IPS DF 6.9 (cell line): ENCODE data around the gene NRDC.

ENCODE experiments used
- DNase-seq: peaks from one replicate; pipeline ENCODE4 v3.0.0-alpha.2; 2013; ENCODE audit warnings: low read depth, low spot score
- H3K27ac ChIP-seq: one replicate; pipeline ENCODE4 v1.5.1; 2013; ENCODE audit warnings: low read length, control low read depth
- H3K27me3 ChIP-seq: 2 replicates; pipeline ENCODE4 v1.6.1; 2013; ENCODE audit warnings: mild to moderate bottlenecking, low read length; ENCODE audit not compliant: control insufficient read depth, insufficient read depth
- H3K36me3 ChIP-seq: 2 replicates; pipeline ENCODE4 v1.6.1; 2013; ENCODE audit warnings: low read length; ENCODE audit not compliant: control insufficient read depth, insufficient read depth
- H3K4me1 ChIP-seq: 2 replicates; pipeline ENCODE4 v1.6.1; 2013; ENCODE audit warnings: low read length; ENCODE audit not compliant: control insufficient read depth, insufficient read depth
- H3K4me3 ChIP-seq: 2 replicates; pipeline ENCODE4 v1.5.1; 2013; ENCODE audit warnings: mild to moderate bottlenecking, low read length
- H3K9me3 ChIP-seq: 2 replicates; pipeline ENCODE4 v1.6.1; 2013; ENCODE audit warnings: low read length, inconsistent platforms; ENCODE audit not compliant: control insufficient read depth, insufficient read depth
- WGBS: extraction: QIAGEN DNeasy Blood & Tissue Kit; methylation state at CpG from one replicate; pipeline ENCODE4 v1.1.7; 2013; ENCODE audit warnings: mixed read lengths, missing lambda C conversion rate; ENCODE audit not compliant: insufficient read length, insufficient coverage; 5-methylcytosine and 5-hydroxymethylcytosine counted together

NRDC gene

GRCh38 chr1:51912881-51913280 is 34.4 kb upstream of the NRDC start:
- no peak overlapping the region for H3K4me3 ChIP-seq
- no peak overlapping the region for H3K27ac ChIP-seq
- peaks cover 6% of the 10 kb centered on the region for H3K4me1 ChIP-seq
- H3K27me3 ChIP-seq = no peaks in the 10 kb centered on the region
- DNase-seq = no peak
- H3K36me3 ChIP-seq = peaks cover 4% of the 10 kb centered on the region; the same call in 1 of the 2 replicates
- no peaks in the 10 kb centered on the region for H3K9me3 ChIP-seq
- no CpG with 5 or more reads among the region's 7 CpGs for WGBS

- WGBS = no CpG with 5 or more reads among the region's 4 CpGs
- DNase-seq = no peak
- no peaks in the 10 kb centered on the region for H3K27me3 ChIP-seq
- H3K9me3 ChIP-seq = no peaks in the 10 kb centered on the region
- H3K36me3 ChIP-seq = no peaks in the 10 kb centered on the region
- H3K4me3 ChIP-seq = no peak overlapping the region
- no peak overlapping the region for H3K27ac ChIP-seq
- H3K4me1 ChIP-seq = peaks cover 6% of the 10 kb centered on the region
Observed at GRCh38 chr1:51910221-51911000, 31.9 kb upstream of the NRDC start.

GRCh38 chr1:51908499-51908898 is 30.0 kb upstream of the NRDC start:
- no peaks in the 10 kb centered on the region for H3K27me3 ChIP-seq
- no CpG with 5 or more reads among the region's 2 CpGs for WGBS
- H3K27ac ChIP-seq = no peak overlapping the region
- H3K4me1 ChIP-seq = peaks cover 6% of the 10 kb centered on the region
- DNase-seq = no peak
- no peaks in the 10 kb centered on the region for H3K36me3 ChIP-seq
- H3K9me3 ChIP-seq = no peaks in the 10 kb centered on the region
- no peak overlapping the region for H3K4me3 ChIP-seq

- DNase-seq = no peak
- WGBS = no CpG with 5 or more reads among the region's 4 CpGs
- Histone ChIP-seq H3K4me1 (peaks cover 6% of the 10 kb centered on the region), H3K27me3 (no peaks in the 10 kb centered on the region), H3K27ac (no peak overlapping the region), H3K36me3 (no peaks in the 10 kb centered on the region), H3K4me3 (no peak overlapping the region), H3K9me3 (no peaks in the 10 kb centered on the region)
Observed at GRCh38 chr1:51907079-51907702, 28.7 kb upstream of the NRDC start.

GRCh38 chr1:51906306-51907078 is 28.0 kb upstream of the NRDC start:
- H3K4me1 ChIP-seq = peaks cover 6% of the 10 kb centered on the region
- H3K4me3 ChIP-seq = no peak overlapping the region
- no peaks in the 10 kb centered on the region for H3K27me3 ChIP-seq
- WGBS = no CpG with 5 or more reads among the region's 4 CpGs
- no peak for DNase-seq
- H3K27ac ChIP-seq = no peak overlapping the region
- no peaks in the 10 kb centered on the region for H3K9me3 ChIP-seq
- H3K36me3 ChIP-seq = no peaks in the 10 kb centered on the region

- WGBS = no CpG with 5 or more reads among the region's 5 CpGs
- no peak overlapping the region for H3K27ac ChIP-seq
- no peaks in the 10 kb centered on the region for H3K27me3 ChIP-seq
Observed at GRCh38 chr1:51902456-51902855, 23.9 kb upstream of the NRDC start.

GRCh38 chr1:51901151-51901550 is 22.6 kb upstream of the NRDC start:
- Histone ChIP-seq H3K9me3 (no peaks in the 10 kb centered on the region), H3K36me3 (no peaks in the 10 kb centered on the region), H3K27ac (no peak overlapping the region), H3K4me3 (no peak overlapping the region), H3K4me1 (no peaks in the 10 kb centered on the region), H3K27me3 (no peaks in the 10 kb centered on the region)
- no CpG with 5 or more reads among the region's 4 CpGs for WGBS
- no peak for DNase-seq

More at GRCh38 chr1:51902456-51902855, 23.9 kb upstream of the NRDC start:
- no peaks in the 10 kb centered on the region for H3K4me1 ChIP-seq
- H3K36me3 ChIP-seq = no peaks in the 10 kb centered on the region
- H3K4me3 ChIP-seq = no peak overlapping the region
- no peak for DNase-seq
- no peaks in the 10 kb centered on the region for H3K9me3 ChIP-seq

GRCh38 chr1:51899022-51899421 is 20.5 kb upstream of the NRDC start:
- no peaks in the 10 kb centered on the region for H3K36me3 ChIP-seq
- H3K4me3 ChIP-seq = no peak overlapping the region
- no peaks in the 10 kb centered on the region for H3K4me1 ChIP-seq
- WGBS = no CpG with 5 or more reads among the region's 10 CpGs
- no peaks in the 10 kb centered on the region for H3K27me3 ChIP-seq
- no peak overlapping the region for H3K27ac ChIP-seq
- DNase-seq = no peak
- H3K9me3 ChIP-seq = no peaks in the 10 kb centered on the region

GRCh38 chr1:51898090-51898734 is 19.7 kb upstream of the NRDC start:
- no peak overlapping the region for H3K27ac ChIP-seq
- no CpG with 5 or more reads among the region's 6 CpGs for WGBS

GRCh38 chr1:51897699-51898031 is 19.1 kb upstream of the NRDC start:
- Histone ChIP-seq H3K4me1 (no peaks in the 10 kb centered on the region), H3K4me3 (no peak overlapping the region), H3K9me3 (no peaks in the 10 kb centered on the region), H3K27me3 (no peaks in the 10 kb centered on the region), H3K36me3 (no peaks in the 10 kb centered on the region), H3K27ac (no peak overlapping the region)
- no peak for DNase-seq

More at GRCh38 chr1:51898090-51898734, 19.7 kb upstream of the NRDC start:
- no peak for DNase-seq
- H3K4me1 ChIP-seq = no peaks in the 10 kb centered on the region
- H3K9me3 ChIP-seq = no peaks in the 10 kb centered on the region
- no peaks in the 10 kb centered on the region for H3K36me3 ChIP-seq
- no peak overlapping the region for H3K4me3 ChIP-seq
- no peaks in the 10 kb centered on the region for H3K27me3 ChIP-seq
